DMS53 treated with DMSO at 0.1 percent for 48 hours (cell line): ENCODE data around the gene NSG1.

Source experiments
- DNase-seq: peaks from one replicate; lab custom pipeline; 2025; ENCODE audit not compliant: unreplicated experiment; lab: John Stamatoyannopoulos, UW

NSG1 gene

DNA sequence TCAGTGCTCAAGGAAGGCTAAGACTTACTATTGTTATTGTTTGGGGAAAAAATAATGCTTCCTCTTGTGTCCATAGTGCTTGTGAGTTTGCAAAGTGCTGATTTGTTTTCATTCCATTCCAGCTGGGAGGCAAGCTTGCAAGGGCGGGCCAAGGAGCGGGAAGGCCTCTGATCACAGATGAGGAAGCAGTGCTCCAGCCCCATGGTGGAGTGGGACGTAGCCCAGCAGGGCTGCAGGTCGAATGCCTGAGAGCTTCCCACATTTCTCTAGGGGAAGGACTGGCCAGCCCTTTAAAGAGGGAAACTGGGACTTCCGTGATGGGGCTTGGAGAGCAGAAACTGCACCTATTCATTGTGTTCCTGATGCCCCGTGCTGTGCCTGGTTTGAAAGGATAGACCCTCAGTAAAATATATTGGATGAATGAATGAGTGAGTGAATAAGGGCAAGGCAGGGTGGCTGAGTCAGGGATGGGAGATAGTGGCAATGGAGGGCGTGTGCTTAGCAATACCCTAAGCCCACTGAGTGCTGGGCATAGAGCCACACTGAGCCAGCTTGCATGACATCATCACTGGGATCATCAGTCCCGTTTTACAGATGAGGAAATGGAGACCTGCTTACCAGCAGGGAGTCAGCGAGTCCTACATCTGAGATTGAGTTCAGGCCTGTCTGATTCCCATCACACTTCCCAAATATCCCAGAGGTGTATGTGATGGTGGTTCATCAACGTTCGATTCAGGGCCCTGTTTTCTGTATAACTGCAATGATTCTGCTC is 17.9 kb upstream of the NSG1 start:
- DNase-seq: no peak

DNA sequence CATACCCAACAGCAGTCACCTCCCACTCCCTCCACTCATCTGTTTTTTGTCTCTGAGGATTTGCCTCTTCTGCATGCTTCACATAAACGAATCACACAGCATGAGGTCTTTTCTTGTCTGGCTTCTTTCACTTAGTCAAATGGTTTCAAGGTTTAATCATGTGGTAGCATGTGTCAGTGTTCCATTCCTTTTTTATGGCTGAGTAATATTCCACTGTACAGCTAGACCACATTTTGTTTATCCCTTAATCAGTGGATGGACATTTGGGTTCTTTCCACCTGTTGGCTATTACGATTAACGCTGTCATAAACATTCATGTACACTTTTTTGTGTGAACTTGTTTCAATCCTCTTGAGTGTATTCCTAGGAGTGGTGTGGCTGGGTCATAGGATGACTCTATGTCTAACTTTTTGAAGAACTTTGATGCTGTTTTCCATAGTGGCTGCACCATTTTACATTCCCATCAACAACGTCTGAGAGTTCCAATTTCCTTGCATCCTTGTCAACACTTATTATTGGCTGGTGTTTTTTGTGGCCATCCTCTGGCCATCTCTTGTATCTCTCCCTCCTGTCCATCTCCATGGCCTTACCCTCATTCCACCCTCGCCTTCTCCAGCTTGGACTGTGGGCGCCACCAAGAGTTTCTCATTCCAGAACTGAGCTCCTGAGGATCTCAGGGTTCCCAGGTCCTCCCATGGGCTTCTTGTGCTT is 12.4 kb upstream of the NSG1 start:
- no peak for DNase-seq

DNA sequence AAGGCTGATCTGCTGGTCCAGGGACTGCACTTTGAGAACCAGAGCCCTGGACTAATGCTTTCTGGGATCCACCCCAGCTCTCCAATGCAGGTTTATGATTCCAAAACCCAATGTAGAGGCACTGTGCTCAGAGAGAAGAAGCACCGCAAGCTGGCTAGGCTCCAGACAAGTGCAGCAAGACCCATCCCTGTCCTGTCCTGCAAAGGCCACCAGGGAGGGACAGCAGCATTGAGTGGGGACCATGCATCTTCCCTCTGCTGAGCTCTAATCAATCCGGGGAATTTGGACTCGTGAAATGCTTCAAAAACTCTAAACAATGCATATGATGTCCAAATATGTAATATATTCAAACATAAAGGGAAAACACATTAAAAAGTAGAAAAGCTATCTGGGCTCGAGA is 10.8 kb upstream of the NSG1 start:
- no peak for DNase-seq

DNA sequence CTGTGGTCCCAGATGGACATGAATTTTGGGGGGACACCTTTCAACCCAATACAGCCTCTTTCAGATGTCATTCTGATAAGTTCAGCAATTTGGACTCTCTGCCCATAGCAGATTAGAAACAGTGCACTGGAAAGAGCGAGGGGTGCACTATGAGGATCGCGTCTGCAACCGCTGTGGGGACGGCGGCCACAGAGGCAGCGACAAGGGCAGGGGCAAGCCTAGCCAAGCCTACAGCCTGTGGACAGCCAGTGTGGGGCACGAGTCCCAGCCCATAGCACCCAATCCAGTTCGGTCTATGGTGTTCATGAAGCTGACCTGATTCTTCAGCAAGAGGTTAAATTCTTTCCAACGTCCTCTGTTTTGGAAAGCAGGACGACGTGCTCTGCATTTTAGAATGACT is 9.7 kb upstream of the NSG1 start:
- no peak for DNase-seq

DNA sequence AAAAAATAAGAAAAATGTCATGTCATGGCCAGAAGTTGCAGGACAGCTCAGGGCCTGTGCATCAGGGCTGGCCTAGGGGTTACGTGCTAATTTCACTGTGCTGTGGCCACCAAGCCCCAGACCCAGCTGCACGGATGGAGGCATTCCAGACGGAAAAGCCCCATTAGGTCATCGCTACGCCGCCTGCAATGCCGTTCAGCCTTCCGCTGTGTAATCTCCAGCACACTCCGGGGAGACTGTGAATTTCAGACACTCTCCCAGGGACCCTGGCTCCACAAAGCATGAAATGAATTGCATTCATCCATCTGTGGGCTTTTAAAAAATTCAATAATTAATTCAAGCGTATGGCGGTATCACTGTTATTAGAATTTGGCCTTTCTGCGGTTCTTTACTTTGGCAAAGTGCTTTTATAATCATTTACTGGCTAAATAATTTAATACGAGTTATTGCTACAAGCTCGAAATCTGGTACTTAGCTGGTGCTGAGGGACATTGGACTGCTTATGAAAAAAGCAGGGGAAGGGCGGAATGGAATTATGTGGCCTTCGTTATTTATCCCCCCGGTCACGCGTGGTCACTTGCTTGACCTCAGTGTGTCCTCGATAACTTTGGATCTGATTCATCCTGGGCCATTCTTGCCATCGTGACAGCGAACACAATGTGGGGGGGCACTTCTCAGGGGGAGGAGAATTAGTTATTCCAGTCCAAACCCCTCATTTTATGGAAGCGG is 9.0 kb upstream of the NSG1 start:
- no peak for DNase-seq

DNA sequence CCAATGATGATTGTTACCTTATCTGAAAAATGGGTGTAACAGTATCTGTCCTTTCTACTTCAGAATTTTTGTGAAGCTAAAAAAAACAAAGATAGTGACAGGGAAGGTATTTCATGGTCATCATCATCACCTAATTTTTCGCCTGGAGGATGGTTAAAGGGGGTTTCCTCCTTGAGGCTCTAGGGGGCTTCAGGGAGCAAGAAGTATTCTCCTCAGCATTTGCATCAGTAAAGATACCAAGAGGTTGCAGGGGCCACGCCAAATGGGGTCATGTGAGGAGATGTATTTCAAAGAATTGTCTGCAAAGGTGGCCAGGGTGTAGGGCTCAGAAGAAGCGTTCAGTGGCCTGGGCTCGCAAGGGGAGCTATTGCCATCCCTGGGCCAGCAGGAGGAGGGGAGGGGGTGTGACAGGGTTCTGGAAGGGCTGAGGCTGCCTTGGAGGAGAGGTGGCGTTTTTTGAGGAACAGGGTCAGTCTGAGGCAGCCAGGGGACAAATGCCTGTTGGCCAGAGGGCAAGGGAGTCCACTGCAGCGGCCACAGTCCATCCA is 7.3 kb upstream of the NSG1 start:
- DNase-seq: no peak

DNA sequence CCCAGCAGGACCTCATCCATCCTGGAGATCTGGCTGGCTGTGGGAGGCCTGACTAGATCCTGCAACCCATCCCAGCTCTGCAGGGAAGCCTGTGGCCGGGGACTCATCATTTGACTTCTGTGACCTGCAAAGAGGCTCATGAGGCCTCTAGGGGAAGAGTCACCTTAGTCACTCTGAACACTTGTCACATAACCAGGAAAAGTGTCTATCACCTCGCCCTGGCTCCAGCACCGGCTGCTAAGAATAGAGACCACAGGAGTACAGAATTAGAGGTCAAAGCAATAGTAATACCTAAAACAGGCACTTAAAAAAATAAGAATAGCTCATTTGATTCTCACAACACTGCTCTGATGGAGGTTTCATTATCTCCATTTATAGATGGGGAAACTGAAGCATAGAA is 3.8 kb upstream of the NSG1 start:
- no peak for DNase-seq

DNA sequence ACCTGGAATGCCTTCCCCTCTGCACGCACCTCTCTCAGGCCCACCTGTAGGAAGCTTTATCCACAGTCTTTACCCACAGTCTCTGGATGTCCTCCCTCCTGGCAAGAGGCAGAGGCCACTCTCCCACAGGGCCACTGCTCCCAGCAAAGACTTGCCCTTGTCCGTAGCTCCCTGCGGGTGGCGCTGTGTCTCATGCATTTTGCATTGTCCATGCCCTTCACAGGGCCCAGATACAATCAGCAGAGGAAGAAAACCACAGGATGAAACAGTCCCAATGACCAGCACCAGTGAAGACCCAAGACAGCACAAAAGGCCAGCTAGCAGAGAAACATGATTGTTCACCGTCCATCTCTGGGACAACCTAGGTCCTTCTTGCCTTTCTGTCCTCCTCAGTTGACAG is 2.1 kb upstream of the NSG1 start:
- DNase-seq: peak; percentile 29

DNA sequence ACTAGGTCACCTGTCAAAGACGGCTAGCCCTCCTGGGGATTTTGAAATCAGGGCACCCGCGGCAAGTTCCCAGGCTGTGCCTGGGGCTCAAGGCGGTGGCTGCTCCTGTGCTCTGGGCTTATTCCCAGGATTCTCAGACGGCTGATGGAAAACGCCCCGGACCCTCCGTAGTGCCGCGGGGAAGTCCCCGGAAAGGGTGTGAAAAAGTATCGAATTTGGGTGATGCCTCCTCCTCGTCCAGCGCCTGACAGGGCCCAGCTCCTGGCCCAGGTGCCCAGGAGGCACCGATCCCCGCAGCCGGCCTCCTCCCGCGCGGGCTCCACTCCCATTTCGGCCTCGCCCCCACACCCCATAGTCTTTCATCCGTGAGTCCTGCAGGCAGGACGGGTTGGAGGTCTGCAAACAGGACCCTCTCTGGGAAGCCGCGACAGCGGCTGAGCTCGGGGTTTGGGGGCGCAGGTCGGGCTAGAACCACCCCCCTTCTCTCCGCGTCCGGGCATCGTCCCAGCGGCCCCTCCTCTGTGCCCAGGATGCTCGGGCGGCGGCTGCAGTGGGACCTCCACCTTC is 1.1 kb upstream of the NSG1 start:
- DNase-seq: no peak

DNA sequence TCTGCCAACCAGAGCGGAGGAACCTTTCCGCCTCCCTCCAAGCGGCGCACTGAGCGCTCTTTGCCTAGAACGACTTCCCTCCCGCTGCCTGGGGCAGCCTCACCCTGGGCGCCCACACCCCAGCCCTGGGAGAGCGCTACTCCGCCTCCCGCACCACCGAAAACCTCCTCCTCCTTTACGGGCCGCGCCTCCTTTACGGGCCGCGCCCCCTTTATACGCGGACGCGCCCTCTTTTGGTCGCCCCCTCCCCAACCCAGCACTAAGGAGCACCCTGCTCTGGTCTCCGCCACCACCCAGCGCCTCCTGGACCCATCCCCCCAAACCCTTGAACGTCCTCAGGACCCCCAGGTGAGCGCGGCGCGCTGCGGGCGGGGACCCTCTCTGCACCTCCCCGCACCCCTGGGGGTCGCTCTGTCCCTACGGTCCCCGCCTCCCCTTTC is 586 bp upstream of the NSG1 start:
- DNase-seq: no peak

DNA sequence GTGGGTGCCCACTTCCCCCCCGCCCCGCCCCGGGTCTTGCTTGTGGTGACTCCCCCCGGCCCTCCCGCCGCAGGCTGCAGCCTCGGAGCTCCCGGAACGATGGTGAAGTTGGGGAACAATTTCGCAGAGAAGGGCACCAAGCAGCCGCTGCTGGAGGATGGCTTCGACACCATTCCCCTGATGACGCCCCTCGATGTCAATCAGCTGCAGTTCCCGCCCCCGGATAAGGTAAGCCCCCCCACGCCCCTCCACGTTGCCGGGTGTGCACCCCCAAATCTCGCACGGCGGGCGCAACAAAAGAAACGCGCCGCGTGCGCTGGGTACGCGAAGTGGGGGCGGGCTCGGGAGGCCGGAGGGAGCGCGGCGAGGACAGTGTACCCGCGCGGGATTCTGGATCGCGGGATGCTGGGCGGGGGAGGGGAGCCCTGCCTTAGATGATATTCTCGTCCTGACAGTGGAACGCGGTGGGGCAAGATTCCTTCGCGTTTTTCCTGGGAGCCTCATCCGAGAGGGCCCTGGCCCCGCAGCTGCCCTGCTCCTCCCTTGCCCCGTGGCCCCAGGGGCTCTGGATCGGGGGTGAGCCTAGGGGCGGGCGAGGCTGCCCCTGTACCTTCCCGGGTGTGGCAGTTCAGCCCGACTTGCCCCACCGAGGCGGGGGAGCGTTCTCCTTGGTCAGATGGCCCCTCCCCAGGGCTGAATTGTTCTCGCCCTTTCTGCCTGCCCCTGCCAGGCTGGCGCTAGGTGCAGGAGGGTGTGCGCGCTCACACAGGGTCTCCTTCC is 819 bp downstream of the NSG1 start:
- no peak for DNase-seq

DNA sequence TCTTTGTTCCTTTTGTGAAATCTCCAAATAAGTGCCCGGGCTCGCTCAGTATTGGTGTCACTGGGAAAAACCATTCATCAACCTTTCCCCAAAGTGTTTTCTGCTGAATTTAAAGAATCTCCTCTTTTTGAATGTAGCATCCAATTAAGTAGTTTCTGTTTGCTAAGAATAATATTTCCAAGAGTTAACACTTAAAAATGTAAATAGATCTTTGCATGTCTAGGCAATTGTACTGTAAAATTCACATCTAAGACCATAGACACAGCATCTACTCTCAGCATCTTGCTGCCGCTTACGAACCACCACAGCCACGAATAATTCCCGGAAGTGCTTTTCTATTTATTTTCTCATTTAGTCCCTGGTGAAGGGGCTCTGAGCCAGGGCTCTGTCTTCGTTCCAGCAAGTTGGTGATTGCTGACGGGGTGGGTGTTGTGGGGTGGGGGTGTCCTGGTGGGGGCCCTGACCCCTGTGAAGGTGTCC is 1.4 kb downstream of the NSG1 start:
- DNase-seq: peak; percentile 23

DNA sequence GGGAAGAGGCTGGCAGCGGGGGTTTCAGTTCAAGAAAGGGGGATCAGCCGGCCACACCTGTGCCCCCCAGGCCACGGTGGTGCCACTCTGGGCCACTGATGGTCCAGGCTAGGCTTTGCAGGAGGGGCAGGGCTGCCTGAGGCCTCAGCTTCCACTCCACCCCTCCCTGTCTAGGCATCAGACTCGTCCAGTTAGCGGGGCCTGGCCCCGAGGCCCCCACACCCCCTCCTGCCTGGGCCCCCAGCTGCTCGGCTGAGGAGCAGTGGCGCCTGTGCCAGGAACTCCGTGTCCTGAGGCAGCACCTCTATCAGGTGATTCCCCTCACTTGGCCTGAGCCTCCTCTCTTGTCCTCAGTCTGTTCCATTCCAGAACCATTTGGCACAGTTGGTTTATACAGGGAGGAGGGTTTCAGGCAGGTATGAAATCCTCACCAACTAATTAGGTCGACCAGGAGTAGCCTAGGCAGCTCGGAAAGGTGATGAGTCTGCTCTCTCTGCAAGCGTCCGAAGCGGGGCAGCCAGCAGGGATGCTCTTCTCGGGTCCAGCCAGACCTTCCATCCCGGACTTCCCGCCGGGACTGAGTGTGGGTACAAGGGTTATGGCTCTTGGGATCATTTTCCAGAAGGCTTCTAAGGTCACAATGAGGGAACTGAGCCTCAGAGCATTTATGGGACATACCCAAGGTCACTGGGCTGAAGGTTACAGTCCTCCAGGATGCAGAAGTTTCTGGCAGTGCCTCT is 2.1 kb downstream of the NSG1 start:
- DNase-seq: no peak

DNA sequence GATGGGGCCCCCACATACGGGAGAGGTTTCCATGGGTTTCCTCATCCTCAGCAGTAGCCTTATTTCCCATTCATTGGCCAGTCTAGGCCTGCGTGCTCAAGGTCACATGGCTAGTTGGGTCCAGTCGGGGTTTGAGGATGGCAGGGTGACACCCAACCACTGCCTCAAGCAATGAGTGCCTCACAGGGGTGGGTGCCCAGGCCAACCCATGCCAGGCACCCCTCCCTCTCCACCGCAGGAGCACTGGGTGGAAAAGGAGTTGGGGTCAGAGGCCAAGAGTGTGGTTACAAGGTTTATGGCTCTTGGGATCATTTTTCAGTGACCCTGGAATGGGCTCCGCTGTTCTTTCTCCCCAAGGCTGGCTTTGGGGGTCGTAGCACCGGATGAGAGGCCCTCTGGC is 3.1 kb downstream of the NSG1 start:
- DNase-seq: no peak

DNA sequence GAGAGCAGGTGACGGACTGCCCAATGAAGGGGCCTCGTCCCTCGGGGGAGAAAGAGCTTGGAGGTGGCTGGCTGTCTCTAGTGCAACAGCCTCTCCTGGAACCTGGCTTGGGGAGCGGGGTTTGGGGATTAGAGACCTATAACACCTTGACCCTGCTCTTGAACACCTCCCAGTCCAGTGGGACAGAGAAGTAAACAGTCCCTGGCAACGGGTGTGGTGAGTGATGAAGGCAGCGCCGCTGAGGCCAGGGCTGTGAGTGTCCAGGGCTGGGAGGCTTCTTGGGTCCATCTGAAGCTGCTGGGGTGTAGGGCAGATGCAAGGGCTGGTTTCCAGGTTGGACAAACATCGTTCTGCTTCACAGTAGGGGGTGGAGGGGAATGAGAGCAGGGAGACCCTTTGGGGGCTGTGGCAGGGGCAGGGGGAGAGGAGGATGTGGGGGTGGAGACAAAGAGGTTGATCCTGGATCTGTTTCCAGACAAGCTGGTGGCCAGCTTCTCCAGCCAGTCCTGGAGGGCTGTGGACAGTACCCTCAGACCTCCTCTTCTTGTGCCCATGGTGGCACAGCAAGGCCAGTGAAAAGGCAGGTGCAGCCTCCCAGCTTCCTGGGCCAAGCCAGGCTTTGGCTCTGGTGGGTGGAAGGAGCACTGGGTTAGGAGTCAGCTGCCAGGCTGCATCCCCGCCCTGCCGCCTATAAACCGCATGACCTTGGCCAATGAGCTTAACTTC is 3.8 kb downstream of the NSG1 start:
- DNase-seq: no peak

DNA sequence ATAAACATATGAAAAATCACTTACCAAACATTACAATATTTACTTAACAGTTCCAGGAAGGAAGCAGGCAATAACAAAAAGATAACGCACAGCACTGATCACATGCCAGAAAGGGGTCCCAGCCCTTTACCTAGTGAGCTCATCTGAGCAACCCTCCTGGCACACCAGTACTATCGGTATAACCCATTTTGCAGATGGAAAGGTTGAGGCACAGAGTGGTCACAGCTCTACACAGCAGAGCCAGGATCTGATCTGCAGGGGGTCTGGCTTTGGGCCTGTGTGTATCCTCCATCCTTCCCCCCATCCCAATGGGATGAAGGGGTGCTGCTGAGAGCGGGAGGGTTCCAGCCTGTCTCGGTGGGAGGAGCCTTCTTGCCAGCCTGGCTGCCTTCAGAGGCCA is 5.0 kb downstream of the NSG1 start:
- no peak for DNase-seq

DNA sequence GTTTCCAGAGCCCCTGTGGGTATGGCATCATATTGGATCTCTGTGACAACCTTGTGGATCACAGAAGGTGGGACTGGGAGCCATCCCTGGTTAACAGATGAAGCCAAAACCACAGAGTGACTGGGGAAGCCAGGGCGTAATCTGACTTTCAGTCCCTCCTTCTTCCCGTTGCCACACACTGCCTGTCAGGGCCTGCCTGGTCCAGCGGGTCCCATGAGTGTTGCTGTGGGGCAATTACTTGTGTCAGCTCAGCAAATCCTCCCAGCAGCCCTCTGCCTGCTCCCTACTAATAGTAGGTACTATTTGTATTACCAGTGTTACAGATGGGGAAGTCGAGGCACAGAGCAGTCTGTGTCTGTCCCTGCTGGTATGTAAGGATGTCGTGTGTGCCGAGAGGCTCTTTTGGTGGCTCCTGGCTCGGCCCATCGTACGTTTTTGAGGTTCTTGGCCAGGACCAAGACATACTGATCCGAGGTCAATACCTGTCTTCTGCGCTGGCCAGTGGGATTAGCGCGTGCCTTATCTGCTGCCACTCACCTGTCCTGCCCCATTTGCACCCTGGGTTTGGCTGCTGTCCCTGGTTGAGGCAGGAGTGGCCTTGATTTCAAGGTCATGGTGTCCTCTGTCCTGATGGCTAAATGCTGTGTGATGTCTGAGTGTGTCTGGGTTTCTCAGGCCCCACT is 5.7 kb downstream of the NSG1 start:
- DNase-seq: no peak

DNA sequence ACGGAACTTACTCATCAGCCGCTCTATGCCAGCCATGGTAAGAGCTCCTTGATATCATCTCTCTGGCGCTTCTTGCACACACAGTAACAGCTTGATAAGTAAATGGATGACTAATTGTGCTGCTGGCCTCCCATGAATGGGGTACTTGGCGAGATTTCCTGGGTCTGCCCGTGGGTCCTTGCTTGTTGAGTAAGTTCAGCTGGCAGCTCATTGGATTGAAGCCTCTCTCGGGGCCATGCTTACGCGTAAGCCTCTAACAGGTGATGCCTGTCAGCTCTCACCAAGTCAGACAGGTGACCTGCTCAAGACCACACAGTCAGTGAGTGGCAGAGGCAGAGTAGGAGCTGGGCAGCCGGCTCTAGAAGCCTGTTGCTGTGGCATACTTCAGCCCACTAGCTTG is 7.7 kb downstream of the NSG1 start:
- no peak for DNase-seq

DNA sequence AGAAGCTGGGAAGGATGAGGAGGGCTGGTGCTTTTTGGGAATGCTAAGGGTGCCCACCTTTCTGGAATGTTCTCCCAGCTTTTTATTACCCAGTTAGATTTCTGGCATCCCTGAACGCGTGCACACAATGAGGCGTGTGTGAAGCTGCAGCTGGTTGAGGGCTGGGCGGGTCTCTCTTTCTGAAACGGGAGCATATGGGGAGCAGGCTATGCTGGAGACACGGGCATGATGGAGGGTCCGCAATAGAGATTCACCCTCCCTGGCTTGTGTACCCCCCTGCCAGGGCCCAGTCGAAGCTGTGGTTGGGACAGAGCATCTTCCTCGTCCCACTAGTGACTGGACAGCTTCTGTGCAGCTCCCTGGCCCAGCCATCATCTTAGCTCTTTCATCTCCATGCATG is 8.5 kb downstream of the NSG1 start:
- DNase-seq: no peak
